Right hindlimb (tissue), 1 donor: ENCODE data around the gene R3HDM4.

Experiments used
- DNase-seq: peaks from one replicate; pipeline ENCODE4 v3.0.0-alpha.2; 2018

The R3HDM4 gene

DNA sequence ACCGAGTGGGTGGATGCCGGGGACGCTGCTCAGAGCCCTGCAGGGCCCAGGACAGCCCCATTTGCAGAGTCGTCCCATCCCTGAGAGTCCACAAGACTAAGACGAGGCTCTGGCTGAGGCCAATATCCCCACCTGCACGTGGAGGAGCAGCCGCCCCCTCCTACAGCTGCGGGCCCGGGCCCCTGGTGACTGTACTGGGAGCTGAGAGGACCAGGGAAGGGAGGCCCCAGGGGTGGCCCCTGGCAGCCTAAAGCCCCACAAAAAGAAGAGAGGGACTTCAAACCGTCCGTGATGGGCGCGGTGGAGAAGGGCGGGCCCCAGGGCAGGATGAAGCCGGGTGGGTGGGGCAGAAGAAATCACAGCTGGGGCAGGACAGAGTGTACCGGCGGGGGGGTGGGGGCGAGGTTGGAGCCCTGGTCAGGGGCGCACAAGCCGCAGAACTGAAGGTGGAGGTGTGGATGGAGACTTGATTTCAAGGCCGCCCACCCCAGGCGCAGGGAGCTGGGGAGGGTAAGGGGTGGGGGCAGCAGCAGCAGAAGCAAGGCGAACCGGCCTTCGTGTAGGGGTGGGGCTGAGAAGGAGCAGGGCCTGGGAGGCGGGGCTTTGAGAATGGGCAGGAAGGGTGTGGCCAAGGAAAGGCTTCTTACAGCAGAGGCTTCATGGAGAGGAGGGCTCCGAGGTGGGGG lies 40.6 kb downstream of the R3HDM4 start:
- no peak for DNase-seq

DNA sequence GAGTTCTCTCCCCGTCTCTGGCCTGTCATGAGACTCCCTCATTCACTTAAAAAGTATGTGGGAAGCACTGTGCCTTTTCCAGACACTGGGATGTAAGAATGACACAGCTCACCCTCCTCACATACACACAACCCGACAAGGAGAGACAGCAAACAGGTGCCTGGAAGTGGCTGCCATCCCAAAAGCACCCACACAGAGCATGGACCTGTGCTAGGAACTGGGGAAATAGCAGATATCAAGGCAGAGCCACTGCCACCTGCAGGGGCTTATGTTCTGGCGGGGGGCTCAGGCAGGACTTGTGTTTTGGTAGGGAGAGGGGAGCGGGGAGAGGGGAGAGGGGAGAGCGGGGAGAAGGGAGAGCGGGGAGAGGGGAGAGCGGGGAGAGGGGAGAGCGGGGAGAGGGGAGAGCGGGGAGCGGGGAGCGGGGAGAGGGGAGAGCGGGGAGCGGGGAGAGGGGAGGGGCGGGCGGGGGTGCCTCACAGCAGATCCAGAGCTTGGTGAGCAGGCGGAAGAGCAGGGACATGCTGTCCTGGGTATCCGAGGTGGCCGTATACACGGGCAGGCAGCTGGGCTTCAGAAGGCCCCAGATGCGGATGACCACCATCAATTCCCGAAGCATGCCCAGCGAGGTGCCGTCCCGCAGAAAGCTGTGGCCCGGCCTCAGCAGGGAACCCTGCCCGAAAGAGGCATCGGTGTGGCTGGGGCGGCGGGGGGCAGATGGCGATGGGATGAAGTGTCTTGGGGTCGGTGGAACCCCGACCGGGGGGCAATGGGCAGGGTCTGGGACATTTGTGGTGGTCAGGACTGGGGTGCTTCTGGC lies 41.4 kb downstream of the R3HDM4 start:
- no peak for DNase-seq

DNA sequence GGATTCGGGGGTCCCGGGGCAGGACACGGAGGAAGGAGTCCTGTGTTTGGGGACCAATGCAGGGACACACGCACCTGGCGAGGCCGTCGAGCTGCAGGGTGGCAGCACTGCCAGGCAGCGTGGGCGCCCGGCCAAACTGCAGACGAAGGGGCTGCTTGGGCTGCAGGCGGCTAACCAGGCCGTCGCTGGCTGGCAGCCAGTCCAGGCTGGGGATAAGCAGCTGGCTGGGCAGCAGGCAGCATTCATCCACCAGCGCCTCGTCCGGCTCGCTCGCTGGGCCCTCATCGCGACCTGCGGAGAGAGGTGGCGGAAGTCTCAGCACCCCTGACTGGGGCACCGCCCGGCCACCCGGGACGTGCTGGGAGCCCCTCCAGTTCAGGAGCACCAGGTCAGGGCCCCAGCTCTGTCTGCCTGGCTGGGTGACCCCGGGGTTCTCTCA lies 42.0 kb downstream of the R3HDM4 start:
- peak; percentile 68 for DNase-seq

DNA sequence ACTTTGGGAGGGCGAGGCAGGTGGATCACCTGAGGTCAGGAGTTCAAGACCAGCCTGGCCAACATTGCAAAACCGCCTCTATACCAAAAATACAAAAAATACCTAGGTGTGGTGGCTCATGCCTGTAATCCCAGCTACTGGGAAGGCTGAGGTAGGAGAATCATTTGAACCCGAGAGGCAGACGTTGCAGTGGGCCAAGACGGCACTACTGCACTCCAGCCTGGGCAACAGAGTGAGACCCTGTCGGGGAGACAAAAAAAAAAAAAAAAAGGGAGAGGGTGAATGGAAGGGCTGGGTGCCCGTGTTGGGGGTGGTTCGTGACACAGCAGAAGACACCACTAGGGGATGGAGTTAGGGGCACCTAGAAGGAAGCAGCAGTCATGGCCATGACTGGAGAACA lies 42.7 kb downstream of the R3HDM4 start:
- no peak for DNase-seq

DNA sequence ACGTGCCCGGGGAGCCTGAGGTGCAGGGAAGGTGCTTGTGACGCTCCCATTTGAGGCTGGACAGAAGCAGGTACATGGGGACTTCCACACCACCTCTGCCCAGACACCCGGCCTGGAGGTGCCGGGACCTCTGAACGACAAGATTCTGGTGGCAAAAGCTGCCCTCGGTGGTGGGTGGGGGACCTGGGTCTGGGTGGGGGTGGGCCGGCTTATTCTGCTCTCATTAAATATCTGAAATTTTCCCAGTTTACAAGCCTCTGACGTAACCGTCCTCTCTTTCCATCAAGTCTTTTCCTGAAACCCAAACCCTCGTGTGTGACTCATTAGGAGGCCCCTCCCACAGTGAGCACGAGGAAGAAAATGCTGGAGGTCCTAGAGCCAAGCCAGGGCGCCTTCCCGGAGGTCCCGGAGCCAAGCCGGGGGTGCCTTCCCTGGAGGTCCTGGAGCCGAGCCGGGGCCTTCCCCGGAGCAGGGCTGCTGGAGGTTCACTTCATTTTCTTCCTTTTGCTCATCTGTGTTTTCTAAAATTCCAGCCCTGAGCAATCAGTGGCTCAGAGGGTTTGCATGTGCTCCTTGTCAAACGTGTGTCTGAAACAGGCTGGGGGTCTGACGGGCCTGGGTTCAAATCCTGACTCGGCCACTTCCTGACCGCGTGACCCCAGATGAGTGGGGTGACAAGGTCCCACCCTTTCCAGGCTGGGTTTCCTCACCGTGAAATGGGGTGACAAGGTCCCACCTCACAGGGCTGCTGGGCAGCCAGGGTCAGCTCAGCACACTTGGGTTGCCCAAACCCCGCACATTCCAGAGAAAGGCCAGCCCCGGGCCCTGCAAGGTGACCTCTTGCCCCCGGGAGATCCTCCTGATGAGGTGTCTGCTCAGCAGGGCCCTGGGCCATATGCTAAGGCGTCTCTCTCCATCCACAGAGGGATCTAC lies 43.5 kb downstream of the R3HDM4 start:
- DNase-seq = peak; percentile 77

DNA sequence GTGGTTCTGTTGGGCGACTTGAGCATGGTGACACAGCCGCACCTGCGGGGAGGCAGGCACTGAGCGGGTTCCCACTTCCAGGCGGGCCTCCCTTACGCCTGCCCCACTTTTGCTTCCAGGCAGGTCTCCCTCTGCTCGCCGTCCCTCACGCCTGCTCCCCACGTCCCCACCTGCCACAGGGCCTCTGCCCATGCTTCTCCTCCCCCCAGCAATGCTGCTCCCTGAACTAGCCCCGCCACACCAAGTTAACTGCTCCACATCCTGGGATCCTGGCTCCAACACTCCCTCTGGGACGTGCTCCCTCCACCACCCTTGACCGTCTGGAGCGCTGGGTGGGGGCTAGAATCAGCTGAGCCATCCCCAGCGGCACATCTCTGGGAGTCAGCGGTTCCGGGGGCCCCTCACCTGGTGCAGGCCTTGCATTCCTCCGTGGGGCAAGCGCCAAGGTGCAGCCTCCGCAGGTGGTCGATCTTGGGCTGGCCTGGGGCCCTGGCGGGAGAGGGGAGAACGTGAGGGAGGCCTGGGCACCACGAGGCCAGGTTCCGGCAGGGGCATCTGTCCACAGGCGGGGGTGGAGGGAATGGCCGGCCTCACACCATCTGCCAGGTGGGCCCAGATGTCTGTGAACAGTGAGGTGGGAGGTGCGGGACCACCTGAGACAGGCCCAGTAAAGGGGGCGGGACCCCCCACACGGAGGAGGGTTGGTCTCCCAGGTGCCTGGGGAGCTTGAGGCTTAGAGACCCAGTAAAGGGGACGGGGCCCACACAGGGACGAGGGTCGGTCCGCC lies 44.4 kb downstream of the R3HDM4 start:
- DNase-seq = no peak

DNA sequence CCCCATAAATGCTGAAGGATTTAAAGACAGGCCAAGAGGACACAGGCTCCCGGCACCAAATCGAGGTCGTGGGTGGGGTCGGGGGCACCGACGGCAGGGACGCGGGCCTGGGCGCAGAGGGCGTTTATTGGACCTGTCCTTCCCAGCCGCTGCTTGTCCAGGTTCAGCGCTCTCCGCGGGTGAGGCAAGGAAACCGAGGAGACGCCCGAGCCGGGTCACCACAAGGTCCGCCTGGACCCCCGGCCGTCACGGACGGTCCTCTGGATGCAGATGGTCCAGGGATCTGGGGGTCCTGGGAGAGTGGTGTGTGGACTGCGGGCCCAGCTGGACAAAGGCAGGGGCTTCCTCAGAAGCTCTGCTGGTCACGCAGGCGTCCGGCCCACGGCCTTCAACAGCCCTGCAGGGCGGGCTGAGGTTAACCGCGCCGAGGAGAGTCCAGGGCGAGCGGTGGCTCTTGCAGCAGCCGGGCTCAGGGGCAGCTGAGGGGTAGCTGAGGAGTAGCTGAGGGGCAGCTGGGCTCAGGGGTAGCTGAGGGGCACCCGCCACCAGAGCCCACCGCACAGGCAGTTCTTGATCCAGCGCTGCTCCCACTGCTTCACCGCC lies 45.1 kb downstream of the R3HDM4 start:
- no peak for DNase-seq

DNA sequence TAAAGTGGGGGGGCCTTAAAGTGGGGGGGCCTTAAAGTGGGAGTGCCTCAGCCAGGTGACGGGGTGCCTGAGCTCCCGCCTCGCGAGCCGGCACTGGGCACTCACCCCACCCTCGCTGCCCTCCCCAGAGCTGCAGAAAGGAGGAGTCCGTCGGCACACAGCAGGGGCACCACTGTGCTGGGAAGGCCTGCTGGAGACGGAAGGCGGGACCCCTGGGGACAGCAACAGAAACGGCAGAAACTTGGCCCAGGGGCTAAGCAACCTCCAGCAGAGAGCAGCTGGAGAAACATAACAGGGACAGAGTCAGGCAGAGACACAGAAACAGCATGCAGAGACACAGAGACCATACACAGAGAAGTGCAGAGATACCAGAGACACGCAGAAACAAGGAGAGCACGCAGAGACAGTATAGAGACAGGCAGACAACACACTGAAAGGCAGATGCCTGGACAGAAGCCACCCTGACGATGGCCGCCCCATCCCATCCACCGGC lies 45.7 kb downstream of the R3HDM4 start:
- no peak for DNase-seq

DNA sequence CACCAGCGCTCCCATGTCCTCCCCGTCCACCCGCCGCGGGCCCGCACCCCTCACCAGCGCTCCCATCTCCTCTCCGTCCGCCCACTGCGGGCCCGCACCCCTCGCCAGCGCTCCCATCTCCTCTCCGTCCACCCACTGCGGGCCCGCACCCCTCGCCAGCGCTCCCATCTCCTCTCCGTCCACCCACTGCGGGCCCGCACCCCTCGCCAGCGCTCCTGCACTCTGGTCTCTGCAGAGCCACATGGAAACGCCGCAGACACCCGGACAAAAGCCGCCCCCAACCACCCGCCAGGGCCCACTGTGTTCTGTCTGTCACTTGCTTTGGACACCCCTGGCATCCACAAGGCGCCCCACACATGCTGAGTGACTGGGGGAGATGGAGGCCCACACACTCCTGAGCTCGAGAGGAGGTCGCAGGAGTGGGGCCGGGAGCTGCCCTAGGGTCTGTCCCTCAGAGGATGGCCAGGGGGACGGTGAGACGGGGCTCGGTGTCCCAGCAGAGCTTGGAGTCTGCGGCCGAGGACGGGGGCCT lies 46.2 kb downstream of the R3HDM4 start:
- DNase-seq = no peak

DNA sequence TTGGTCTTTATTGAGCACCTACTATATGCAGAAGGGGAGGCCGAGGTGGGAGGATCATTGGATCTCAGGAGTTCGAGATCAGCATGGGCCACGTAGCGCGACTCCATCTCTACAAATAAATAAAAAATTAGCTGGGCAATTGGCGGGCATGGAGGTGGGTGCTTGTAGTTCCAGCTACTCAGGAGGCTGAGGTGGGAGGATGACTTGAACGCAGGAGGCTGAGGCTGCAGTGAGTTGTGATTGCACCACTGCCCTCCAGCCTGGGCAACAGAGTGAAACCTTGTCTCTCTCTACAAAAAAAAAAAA lies 49.8 kb downstream of the R3HDM4 start:
- DNase-seq = no peak

DNA sequence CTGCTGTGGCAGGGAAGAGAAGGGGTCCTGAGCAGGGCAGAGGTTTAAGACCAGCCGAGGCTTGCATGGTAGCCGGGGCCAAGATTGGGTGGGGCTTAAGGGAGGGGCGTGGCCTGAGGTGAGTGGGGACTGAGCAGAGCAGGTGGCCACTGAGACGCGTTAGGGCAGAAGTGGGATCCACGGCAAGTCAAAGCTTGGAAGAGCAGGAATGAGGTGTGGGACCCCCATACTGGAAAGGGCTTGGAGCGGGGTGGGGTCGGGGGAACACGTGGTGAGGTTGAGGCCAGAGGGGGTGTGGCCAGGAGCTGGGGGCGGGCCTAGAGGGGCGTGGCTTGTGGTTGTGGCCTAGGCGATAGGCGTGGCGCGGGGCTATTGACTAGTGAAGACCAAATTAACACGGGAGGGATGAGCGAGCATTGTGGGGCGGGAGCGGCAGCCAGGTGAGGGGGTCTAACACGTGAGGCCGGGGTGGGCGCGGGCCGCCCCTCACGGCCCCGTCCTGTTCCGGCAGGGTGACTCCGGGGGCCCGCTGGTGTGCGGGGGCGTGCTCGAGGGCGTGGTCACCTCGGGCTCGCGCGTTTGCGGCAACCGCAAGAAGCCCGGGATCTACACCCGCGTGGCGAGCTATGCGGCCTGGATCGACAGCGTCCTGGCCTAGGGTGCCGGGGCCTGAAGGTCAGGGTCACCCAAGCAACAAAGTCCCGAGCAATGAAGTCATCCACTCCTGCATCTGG lies 50.3 kb downstream of the R3HDM4 start:
- DNase-seq = peak; percentile 65

DNA sequence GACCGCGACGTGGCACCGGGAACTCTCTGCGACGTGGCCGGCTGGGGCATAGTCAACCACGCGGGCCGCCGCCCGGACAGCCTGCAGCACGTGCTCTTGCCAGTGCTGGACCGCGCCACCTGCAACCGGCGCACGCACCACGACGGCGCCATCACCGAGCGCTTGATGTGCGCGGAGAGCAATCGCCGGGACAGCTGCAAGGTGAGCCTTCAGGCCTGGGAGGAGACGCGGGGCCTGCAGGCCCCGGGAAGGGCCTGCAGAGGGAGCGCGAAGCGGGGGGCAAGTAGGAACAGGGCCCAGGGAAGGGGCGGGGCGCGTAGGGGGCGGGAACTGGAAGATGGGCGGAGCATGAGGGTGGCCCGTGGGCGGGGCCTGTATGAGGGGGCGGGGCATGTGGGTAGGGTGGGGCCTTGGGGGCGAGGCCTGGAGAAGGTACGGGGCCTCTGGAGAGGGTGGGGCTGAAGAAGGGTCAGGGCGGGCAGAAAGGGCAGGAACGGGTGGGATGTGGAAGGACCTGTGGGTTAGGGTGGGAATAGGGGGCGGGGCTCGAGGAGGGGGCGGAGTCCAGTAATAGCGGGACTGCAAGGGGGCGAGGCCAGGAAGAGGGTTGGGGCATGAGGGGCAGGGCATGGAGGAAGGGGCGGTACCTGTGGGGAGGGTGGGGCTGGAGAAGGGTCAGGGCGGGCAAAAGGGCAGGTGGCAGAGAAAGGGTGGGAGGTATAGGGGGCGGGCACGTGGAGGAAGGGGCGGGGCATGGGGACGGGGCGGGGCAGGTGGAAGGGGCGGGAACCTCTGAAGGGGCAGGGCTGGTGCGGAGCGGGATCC lies 51.1 kb downstream of the R3HDM4 start:
- no peak for DNase-seq

DNA sequence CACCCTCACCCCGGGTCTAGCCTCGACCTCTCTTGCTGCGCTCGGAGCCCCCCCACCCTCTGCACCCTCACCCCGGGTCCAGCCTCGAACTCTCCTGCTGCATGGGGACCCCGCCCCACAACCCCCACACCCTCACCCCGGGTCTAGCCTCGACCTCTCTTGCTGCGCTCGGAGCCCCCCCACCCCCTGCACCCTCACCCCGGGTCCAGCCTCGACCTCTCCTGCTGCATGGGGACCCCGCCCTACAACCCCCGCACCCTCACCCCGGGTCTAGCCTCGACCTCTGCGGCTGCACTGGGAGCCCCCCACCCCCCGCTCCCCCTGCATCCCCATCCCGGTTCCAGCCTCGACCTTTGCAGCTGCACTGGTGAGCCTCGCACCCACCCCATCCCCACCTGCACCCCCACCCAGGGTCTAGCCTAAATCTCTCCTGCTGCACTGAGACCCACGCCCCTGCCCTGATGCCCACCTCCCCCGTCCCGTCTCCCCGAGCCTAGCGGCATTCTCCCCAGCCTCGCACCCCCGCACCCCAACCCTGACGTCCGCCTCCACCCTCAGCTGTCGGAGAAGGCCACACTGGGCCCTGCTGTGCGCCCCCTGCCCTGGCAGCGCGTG lies 51.8 kb downstream of the R3HDM4 start:
- peak; percentile 18 for DNase-seq

DNA sequence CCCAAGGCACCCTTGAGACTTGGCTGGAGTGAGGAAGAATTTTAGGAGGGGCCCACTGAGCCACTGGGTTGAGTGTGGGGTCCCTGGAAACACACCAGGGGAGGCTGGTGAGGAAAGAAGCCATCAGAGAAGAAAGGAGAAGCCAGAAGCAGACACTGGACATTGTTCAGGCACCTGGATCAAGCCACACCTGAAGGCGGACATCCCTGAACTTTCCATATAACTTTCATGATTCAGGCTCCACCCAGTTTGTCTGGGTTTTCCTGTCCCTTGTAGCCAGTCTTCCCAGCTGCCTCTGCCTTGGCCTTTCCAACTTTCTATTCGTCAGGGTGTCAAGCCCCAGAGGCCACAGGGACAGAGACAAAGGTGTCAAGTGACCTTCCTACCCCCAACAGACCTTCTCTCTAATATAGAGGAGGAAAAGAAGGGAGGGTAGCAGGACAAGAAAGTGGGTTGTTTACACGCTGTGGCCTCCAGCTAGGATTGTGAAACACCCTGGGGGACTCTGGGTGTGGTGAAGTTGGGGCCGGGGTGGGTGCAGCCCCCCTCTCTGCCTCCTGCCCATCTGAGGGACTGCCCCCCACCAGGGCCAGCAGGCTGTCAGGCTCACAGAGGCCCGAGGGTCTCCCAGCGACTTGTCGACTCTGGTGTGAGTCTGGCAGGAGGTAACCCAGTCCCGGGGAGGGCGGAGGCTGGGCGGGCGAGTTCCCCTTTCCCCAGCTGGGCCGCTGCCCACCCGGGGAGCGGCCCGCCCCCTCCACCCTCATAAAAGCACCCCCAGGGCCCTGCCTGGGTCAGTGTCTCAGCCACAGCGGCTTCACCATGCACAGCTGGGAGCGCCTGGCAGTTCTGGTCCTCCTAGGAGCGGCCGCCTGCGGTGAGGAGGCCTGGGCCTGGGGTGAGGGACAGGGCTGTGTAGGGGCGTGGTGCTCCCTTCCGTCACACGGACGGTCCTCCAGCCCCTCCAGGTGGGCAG lies 53.9 kb downstream of the R3HDM4 start, which contains the start of gene CFD:
Gene CFD (plus strand): TSS at position 797 of the 976 bp plus-strand sequence. CDS start 26 bp downstream, at position 823.
- DNase-seq = peak; percentile 25

DNA sequence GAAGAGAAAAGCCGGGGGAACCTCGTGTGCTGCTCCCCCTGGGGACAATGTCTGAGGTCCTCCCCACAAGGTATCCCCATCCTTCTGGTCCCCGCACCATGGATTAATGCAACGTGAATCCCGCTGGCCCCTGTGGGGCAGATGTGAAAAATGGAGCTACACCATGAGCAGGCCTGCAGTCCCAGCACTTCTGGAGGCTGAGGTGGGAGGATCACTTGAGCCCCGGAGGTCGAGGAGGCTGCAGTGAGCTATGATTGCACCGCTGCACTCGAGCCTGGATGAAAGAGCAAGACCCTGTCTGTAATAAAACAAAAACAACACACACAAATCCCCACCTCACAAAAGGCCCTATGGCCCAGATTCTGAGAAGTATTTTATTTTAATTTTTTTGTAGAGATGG lies 54.7 kb downstream of the R3HDM4 start:
- DNase-seq = no peak

DNA sequence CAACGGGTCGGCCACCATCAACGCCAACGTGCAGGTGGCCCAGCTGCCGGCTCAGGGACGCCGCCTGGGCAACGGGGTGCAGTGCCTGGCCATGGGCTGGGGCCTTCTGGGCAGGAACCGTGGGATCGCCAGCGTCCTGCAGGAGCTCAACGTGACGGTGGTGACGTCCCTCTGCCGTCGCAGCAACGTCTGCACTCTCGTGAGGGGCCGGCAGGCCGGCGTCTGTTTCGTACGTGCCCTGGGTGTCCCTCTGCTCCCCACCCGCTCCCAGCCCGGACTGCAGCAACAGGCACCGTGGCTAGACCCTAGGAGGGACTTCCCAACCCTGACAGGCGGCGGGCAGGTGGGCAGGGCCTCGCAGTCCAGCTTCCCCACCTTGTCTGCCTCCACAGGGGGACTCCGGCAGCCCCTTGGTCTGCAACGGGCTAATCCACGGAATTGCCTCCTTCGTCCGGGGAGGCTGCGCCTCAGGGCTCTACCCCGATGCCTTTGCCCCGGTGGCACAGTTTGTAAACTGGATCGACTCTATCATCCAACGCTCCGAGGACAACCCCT lies 57.4 kb downstream of the R3HDM4 start:
- peak; percentile 20 for DNase-seq

DNA sequence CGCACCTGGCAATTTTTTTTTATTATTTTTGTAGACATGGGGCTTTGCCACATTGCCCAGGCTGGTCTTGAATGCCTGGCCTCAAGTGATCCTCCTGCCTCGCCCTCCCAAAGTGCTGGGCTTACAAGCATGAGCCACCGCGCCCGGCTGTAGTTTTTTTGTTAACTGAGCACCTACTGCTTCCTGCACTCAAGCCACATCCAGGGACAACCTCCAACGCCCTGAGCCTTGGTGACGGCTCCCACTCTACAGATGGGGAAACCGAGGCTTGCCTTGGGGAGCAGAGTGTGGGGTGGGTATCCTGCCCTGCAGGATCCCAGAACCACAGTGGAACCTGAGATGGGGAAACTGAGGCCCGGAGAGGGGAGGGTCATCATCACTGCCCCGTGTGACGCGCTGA lies 57.9 kb downstream of the R3HDM4 start:
- no peak for DNase-seq

DNA sequence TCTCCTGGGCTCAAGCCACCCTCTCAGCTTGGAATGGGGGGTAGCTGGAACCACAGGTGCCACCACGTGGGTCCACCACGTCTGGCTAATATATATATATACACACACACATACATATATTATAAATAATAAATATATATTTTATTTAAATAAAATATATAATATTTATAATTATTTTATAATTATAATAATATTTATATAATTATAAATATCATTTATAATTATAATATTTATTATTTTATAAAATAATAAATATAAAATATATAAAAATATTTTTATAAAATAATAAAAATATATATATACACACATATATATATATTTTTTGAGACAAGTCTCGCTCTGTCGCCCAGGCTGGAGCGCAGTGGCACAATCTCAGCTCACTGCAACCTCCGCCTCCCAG lies 58.5 kb downstream of the R3HDM4 start:
- no peak for DNase-seq
